ENCODE data around the gene CNIH3. TPM values are rescaled to one million over a fixed set of nuclear protein-coding genes. Genes with fewer than 3 reads are reported as not detected.

Gene CNIH3
- total and polyA plus RNA-seq, 10 of the 15 experiments (the other 5 are each of a cell fraction or from before 2014, with no cell fraction given): 0.77 to 5.8 (median 1.8) TPM

- TF ChIP-seq ZZZ3 (IDR thresholded peaks at IDR 0.05; ENCODE audit: control insufficient read depth, insufficient read length, low read depth): no peak
- peak; percentile 4; the same call in 1 of the 2 replicates for TF ChIP-seq SPI1 (IDR thresholded peaks at IDR 0.05; ENCODE audit: borderline replicate concordance, insufficient read depth, low read depth, low read length)
- no peak for TF ChIP-seq SUZ12 (IDR thresholded peaks at IDR 0.05; ENCODE audit: unreplicated experiment)
Observed at GRCh38 chr1:224784265-224785039, 168.3 kb downstream of the CNIH3 start (continued).

GRCh38 chr1:224785040-224785328, 168.9 kb downstream of the CNIH3 start:
- Histone ChIP-seq H3K27ac (ENCODE audit: control insufficient read depth, insufficient read depth) (no peak overlapping the region), H3K4me2 (ENCODE audit: control insufficient read depth, insufficient read depth) (no peak overlapping the region), H3K27me3 (replicated peaks in 1 of 2; ENCODE audit: control insufficient read depth in 2 of 2, insufficient read depth in 2 of 2, low read length in 1 of 2) (no peaks in the 10 kb centered on the region), H3K4me3 (no peak overlapping the region), H3K36me3 (ENCODE audit: control insufficient read depth in 2 of 2, insufficient read depth in 2 of 2, low read length in 1 of 2) (no peaks in the 10 kb centered on the region), H3K9me3 (replicated peaks; ENCODE audit: control insufficient read depth, insufficient read depth, low read length) (peaks cover 8% of the 10 kb centered on the region; the same call in 2 of the 3 replicates), H3K4me1 (ENCODE audit: control insufficient read depth, insufficient read depth, low read length) (peaks cover 25% of the 10 kb centered on the region), H4K20me1 (ENCODE audit: control insufficient read depth, insufficient read depth) (no peaks in the 10 kb centered on the region), H3K9ac (ENCODE audit: control insufficient read depth, insufficient read depth, low read length) (no peak overlapping the region), H2AFZ (ENCODE audit: control insufficient read depth, low read depth, low read length) (no peak overlapping the region), H3K79me2 (ENCODE audit: control insufficient read depth, insufficient read depth, low read length) (no peaks in the 10 kb centered on the region)
- ChIA-PET RAD21 (ENCODE audit: unreplicated experiment) (interaction anchor here (2.3 to 6.0 kb wide), 2 partner anchors 48 to 66 kb away, joined by 9 to 78 read pairs; no protein-coding TSS in a partner anchor), POLR2A (interaction anchor here (1.4 to 4.6 kb wide), 3 partner anchors 20 to 44 kb away, joined by 3 to 22 read pairs (median 12); no protein-coding TSS in a partner anchor), SMC1A (ENCODE audit: uncharacterized antibody, unreplicated experiment) (interaction anchor here (1.1 to 8.4 kb wide), 7 partner anchors 14 to 142 kb away, joined by 3 to 125 read pairs (median 8); no protein-coding TSS in a partner anchor), CTCF (interaction anchor here (1.0 to 3.4 kb wide), 5 partner anchors 39 to 66 kb away, joined by 3 to 19 read pairs (median 5); no protein-coding TSS in a partner anchor)
- no TSS peak for BruUV-seq (replicated peaks)
- no peak for TF ChIP-seq RELA (IDR thresholded peaks at IDR 0.05; ENCODE audit: borderline replicate concordance, partially characterized antibody)
- no peak for TF ChIP-seq IRF3 (IDR thresholded peaks at IDR 0.05)
- TF ChIP-seq NKRF (conservative IDR thresholded peaks at IDR 0.05): no peak
- TF ChIP-seq GABPA (IDR thresholded peaks at IDR 0.05; ENCODE audit: low read depth): no peak
- TF ChIP-seq ATF2 (IDR thresholded peaks at IDR 0.05; ENCODE audit: low read length): no peak
- TF ChIP-seq ZNF24 (IDR thresholded peaks at IDR 0.05): no peak
- no peak for TF ChIP-seq NFXL1 (IDR thresholded peaks at IDR 0.05; ENCODE audit: borderline replicate concordance)
- TF ChIP-seq E2F4 (IDR thresholded peaks at IDR 0.05; ENCODE audit: low read depth, low read length): no peak
- FAIRE-seq: no peak
- in situ Hi-C loops (cut with MboI) (no loop called here), intact Hi-C loops (cut with micrococcal nuclease; ENCODE audit: unreplicated experiment) (no loop called here)
- no peak for ATAC-seq
- no peak for DNase-seq (ENCODE audit: low read depth, low spot score)
- 67% methylated on average over 2 of the region's 2 CpGs for WGBS (ENCODE audit: insufficient coverage, insufficient replicate concordance, low lambda C conversion rate, missing lambda C conversion rate)

Measured in GM12878 (cell line).